ENCODE results near the gene TMX3.

TMX3 gene

DNA sequence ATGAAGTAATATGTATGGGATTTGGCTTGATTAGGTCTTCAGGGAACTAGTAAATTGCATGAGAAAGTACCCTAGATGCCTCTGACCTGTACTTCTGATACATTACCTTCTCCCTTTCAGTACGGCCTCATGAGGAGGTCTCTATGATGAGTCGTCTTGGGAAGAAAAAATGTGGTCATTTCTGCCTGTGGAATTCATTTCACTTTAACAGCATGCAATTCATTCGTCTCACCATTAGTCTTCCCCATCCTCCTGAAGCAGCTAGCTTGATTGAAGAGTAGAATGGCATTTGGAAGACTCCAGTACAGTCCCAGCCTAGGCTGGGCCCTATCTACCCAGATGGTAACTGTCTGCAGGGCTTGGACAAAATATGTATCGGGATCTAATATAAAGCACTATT lies 52.2 kb downstream of the TMX3 start:
- TF ChIP-seq, protein P1, sequence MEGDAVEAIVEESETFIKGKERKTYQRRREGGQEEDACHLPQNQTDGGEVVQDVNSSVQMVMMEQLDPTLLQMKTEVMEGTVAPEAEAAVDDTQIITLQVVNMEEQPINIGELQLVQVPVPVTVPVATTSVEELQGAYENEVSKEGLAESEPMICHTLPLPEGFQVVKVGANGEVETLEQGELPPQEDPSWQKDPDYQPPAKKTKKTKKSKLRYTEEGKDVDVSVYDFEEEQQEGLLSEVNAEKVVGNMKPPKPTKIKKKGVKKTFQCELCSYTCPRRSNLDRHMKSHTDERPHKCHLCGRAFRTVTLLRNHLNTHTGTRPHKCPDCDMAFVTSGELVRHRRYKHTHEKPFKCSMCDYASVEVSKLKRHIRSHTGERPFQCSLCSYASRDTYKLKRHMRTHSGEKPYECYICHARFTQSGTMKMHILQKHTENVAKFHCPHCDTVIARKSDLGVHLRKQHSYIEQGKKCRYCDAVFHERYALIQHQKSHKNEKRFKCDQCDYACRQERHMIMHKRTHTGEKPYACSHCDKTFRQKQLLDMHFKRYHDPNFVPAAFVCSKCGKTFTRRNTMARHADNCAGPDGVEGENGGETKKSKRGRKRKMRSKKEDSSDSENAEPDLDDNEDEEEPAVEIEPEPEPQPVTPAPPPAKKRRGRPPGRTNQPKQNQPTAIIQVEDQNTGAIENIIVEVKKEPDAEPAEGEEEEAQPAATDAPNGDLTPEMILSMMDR (IDR thresholded peaks at IDR 0.05; ENCODE audit: low read depth, low read length): no peak
- TF ChIP-seq MYC (IDR thresholded peaks at IDR 0.05; ENCODE audit: low read depth, low read length) (no peak), POLR2A (IDR thresholded peaks at IDR 0.05; ENCODE audit: extremely low read depth, insufficient read length) (no peak)
- TF ChIP-seq, protein P2, sequence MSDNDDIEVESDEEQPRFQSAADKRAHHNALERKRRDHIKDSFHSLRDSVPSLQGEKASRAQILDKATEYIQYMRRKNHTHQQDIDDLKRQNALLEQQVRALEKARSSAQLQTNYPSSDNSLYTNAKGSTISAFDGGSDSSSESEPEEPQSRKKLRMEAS (IDR thresholded peaks at IDR 0.05; ENCODE audit: low read depth, low read length): no peak
- H3K4me3 ChIP-seq (ENCODE audit: low read depth, low read length): no peak overlapping the region
- DNase-seq (ENCODE audit: low read depth): peak; percentile 7

DNA sequence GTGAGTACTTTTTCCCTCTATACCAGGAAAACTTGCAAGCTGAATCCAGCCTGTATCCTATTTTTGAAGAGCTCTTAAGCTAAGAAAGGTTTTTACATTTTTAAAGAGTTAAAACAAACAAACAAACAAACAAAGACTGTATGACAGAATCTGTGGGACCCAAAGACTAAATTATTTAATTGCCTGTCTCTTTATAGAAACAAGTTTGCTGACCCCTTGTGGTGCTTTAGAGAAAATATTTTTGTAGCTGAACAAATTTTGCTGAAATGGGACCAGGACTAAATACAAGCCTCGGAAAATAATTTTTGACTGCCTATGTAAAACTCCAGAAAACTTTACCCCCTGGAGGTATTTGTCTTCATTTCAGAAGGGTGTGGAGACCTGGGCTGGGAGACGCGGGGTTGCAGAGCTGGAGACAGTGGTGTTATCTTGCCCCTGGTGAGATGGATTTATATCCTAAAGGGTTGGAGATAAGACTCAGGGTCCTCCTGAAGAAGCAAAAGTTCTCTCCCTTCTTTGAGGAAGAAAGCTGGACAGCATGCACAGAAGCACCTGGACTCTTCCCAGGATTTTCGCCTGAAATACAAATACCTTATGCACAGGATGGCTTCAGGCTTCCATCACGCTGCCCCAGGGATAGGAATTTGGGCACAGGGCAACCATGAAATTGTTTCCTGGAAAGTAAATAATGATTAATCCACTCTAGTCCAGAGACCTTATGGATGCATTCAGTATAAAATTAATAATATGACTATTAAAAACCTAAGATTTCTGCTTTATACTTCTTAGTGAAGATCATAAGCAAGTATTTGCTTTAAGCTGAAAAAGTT lies 54.3 kb downstream of the TMX3 start:
- H3K4me3 ChIP-seq (ENCODE audit: low read depth, low read length): no peak overlapping the region
- DNase-seq (ENCODE audit: low read depth): peak; percentile 35
- TF ChIP-seq, protein P1 (IDR thresholded peaks at IDR 0.05; ENCODE audit: low read depth, low read length): peak; percentile 21
- no peak for TF ChIP-seq MYC (IDR thresholded peaks at IDR 0.05; ENCODE audit: low read depth, low read length)

- H3K4me3 ChIP-seq (ENCODE audit: low read depth, low read length): no peak overlapping the region
- DNase-seq (ENCODE audit: low read depth): no peak
- TF ChIP-seq, protein P1 (IDR thresholded peaks at IDR 0.05; ENCODE audit: low read depth, low read length): no peak
- TF ChIP-seq POLR2A (IDR thresholded peaks at IDR 0.05; ENCODE audit: extremely low read depth, insufficient read length): no peak
- TF ChIP-seq, protein P2 (IDR thresholded peaks at IDR 0.05; ENCODE audit: low read depth, low read length): no peak
- TF ChIP-seq MYC (IDR thresholded peaks at IDR 0.05; ENCODE audit: low read depth, low read length): no peak
Measured at GRCh38 chr18:68648191-68648590, 66.7 kb downstream of the TMX3 start.

GRCh38 chr18:68642003-68642402 lies 72.9 kb downstream of the TMX3 start:
- TF ChIP-seq, protein P1 (IDR thresholded peaks at IDR 0.05; ENCODE audit: low read depth, low read length): no peak
- TF ChIP-seq, protein P2 (IDR thresholded peaks at IDR 0.05; ENCODE audit: low read depth, low read length): no peak
- TF ChIP-seq POLR2A (IDR thresholded peaks at IDR 0.05; ENCODE audit: extremely low read depth, insufficient read length) (no peak), MYC (IDR thresholded peaks at IDR 0.05; ENCODE audit: low read depth, low read length) (no peak)
- H3K4me3 ChIP-seq (ENCODE audit: low read depth, low read length): no peak overlapping the region
- no peak for DNase-seq (ENCODE audit: low read depth)

DNA sequence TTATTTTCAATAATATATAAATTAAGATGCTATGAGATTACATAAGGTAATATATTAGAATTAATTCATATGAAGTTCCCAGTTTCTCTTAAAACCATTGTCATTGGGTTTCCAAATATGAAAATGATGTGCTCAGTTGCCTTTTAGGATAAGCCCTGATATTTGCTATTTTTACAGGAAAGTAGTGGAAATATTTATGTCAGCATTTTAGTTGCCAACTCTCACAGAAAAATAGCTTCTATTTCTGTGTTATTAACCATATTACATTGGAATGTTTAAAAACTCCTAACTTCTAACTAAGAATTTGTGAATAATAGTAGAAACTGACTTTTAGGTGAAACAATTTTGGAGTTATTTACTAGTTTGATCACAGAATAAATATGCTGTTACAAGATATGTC lies 74.0 kb downstream of the TMX3 start:
- no peak overlapping the region for H3K4me3 ChIP-seq (ENCODE audit: low read depth, low read length)
- DNase-seq (ENCODE audit: low read depth): no peak
- TF ChIP-seq POLR2A (IDR thresholded peaks at IDR 0.05; ENCODE audit: extremely low read depth, insufficient read length) (no peak), MYC (IDR thresholded peaks at IDR 0.05; ENCODE audit: low read depth, low read length) (no peak)
- TF ChIP-seq, protein P2 (IDR thresholded peaks at IDR 0.05; ENCODE audit: low read depth, low read length): no peak
- TF ChIP-seq, protein P1 (IDR thresholded peaks at IDR 0.05; ENCODE audit: low read depth, low read length): no peak

Data from NB4 (cell line).